Stimulated activated CD4-positive, alpha-beta T cell treated with anti-CD3 and anti-CD28 coated beads, Interleukin-2, amount 100 ng/mL, for 24 hours (primary cell): ENCODE measurements around the gene PSMA7.

Source experiments
- DNase-seq, 2 donors: peaks; one replicate each; pipeline ENCODE4 v3.0.0-alpha.2; 2020

The PSMA7 gene

GRCh38 chr20:62135573-62136266 is 7.5 kb downstream of the PSMA7 start:
- DNase-seq: no peak

- DNase-seq: no peak
Measured at GRCh38 chr20:62134735-62135231, 8.4 kb downstream of the PSMA7 start.

GRCh38 chr20:62133864-62134263 is 9.3 kb downstream of the PSMA7 start:
- DNase-seq: no peak

GRCh38 chr20:62133051-62133845 is 9.9 kb downstream of the PSMA7 start:
- no peak for DNase-seq

- DNase-seq: no peak
Measured at GRCh38 chr20:62132421-62132820, 10.8 kb downstream of the PSMA7 start.

- DNase-seq: no peak
Measured at GRCh38 chr20:62131560-62132320, 11.5 kb downstream of the PSMA7 start.

GRCh38 chr20:62129731-62130531 is 13.3 kb downstream of the PSMA7 start:
- no peak for DNase-seq

- no peak for DNase-seq
Measured at GRCh38 chr20:62128502-62128901, 14.7 kb downstream of the PSMA7 start.

- DNase-seq: no peak
Measured at GRCh38 chr20:62127799-62128198, 15.4 kb downstream of the PSMA7 start.

- no peak for DNase-seq
Measured at GRCh38 chr20:62126141-62126540, 17.1 kb downstream of the PSMA7 start.

GRCh38 chr20:62123450-62124118 is 19.6 kb downstream of the PSMA7 start:
- no peak for DNase-seq

GRCh38 chr20:62122654-62123449 is 20.3 kb downstream of the PSMA7 start:
- DNase-seq: peak; percentile 36 to 53

- DNase-seq: peak; percentile 96 to 97
Measured at GRCh38 chr20:62121776-62122653, 21.2 kb downstream of the PSMA7 start, which contains the start of gene LSM14B. LSM14B (plus strand) TSS chr20:62122475; CDS start chr20:62122667, 192 bp downstream.

- peak in 1 of 2 donors; percentile 35 for DNase-seq
Measured at GRCh38 chr20:62120990-62121775, 22.0 kb downstream of the PSMA7 start.

- DNase-seq: no peak
Measured at GRCh38 chr20:62120365-62120762, 22.8 kb downstream of the PSMA7 start.

GRCh38 chr20:62119591-62120364 is 23.4 kb downstream of the PSMA7 start:
- DNase-seq: no peak

GRCh38 chr20:62119115-62119514 is 24.1 kb downstream of the PSMA7 start:
- no peak for DNase-seq
